ENCODE data around the gene MRPL28. TPM values are rescaled to one million over a fixed set of nuclear protein-coding genes. Genes with fewer than 3 reads are reported as not detected.

MRPL28 gene
- polyA plus RNA-seq, 1 of the 3 experiments (the other 2 are of a cell fraction), result 320 TPM

DNA sequence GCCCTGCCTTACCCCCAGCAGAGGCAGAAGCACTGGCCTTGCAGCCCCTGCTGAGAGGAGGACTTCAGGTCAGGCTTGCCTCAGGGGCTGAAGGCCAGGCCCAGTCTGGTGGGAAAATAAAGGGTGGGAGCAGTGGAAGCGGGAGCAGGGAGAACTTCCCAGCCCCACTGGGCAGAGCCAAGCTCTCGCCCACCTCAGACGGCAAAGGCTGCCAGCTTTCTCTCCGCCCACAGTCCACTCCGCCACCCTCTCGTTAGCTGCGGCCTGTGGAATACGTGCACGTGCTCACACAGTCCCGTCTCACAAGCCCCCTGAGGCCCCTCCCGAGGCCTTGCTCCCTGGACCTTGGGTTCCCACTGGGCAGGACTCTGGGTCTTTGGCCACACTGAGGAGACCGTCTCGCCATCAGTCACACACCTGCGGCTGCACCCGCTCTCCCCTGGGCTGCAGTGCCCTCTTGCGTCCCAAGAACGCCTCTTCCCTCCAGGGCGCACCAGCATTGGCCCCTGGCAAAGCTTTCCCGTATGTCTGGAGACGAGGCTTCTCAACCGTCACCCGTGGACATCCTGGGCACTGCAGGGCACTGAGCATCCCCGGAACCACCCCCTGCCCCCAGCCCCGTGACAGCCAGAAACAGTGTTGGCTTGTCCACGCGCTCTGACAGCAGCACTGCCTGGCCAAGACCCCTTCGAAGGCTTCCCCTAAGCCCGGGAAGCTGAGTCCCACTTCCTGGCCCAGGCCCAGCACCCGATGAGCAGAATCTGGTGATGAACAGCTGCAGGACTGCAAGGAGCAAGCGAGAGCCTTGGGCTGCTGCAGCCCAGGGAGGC, 8.3 kb downstream of the MRPL28 start:
- peaks cover 0 to 18% of the 10 kb centered on the region in 2 experiments; a peak in 1 of 4 replicates for H3K4me1 ChIP-seq (ENCODE audit: control insufficient read depth in 1 of 2, insufficient read depth in 2 of 2, low read depth in 1 of 2, low read length in 1 of 2)
- H3K36me3 ChIP-seq (replicated peaks in 1 of 2; ENCODE audit: control insufficient read depth in 1 of 2, insufficient read depth in 2 of 2, low read length in 1 of 2), result peaks cover 0 to under 1% of the 10 kb centered on the region in 2 experiments
- no peaks in the 10 kb centered on the region for H3K27me3 ChIP-seq (ENCODE audit: insufficient read depth)
- H3K79me2 ChIP-seq (ENCODE audit: insufficient read depth), result no peaks in the 10 kb centered on the region
- H3K9me3 ChIP-seq, result no peaks in the 10 kb centered on the region
- WGBS (ENCODE audit: low lambda C conversion rate), result 47% methylated on average over 18 of the region's 30 CpGs
- no peaks in the 10 kb centered on the region for H4K20me1 ChIP-seq (ENCODE audit: insufficient read depth)
- ChIA-PET POLR2A (interaction anchor here (1.0 kb wide), 1 partner anchor 9 kb away, joined by 3 read pairs; the partner anchor contains the start of gene AXIN1), CTCF (interaction anchor here (0.6 to 4.8 kb wide), 50 partner anchors 8 to 323 kb away, joined by 3 to 74 read pairs (median 5); partner anchors contain the start of genes ARHGDIG, AXIN1, FAM234A and HBM)
- no peak overlapping the region for H2AFZ ChIP-seq (ENCODE audit: low read depth)
- H3F3A ChIP-seq (replicated peaks; ENCODE audit: insufficient read depth), result peaks cover 8% of the 10 kb centered on the region
- no peak overlapping the region for H3K4me2 ChIP-seq
- H3K9me2 ChIP-seq, result no peaks in the 10 kb centered on the region
- no peak overlapping the region for H3K4me3 ChIP-seq (ENCODE audit: low read depth in 2 of 2, low read length in 1 of 2)
- no peak for TF ChIP-seq IRF3 (IDR thresholded peaks at IDR 0.05; ENCODE audit: low read depth, low read length)
- peak; percentile 93 for TF ChIP-seq RAD21 (IDR thresholded peaks at IDR 0.05; ENCODE audit: low read length)
- TF ChIP-seq, protein P1, sequence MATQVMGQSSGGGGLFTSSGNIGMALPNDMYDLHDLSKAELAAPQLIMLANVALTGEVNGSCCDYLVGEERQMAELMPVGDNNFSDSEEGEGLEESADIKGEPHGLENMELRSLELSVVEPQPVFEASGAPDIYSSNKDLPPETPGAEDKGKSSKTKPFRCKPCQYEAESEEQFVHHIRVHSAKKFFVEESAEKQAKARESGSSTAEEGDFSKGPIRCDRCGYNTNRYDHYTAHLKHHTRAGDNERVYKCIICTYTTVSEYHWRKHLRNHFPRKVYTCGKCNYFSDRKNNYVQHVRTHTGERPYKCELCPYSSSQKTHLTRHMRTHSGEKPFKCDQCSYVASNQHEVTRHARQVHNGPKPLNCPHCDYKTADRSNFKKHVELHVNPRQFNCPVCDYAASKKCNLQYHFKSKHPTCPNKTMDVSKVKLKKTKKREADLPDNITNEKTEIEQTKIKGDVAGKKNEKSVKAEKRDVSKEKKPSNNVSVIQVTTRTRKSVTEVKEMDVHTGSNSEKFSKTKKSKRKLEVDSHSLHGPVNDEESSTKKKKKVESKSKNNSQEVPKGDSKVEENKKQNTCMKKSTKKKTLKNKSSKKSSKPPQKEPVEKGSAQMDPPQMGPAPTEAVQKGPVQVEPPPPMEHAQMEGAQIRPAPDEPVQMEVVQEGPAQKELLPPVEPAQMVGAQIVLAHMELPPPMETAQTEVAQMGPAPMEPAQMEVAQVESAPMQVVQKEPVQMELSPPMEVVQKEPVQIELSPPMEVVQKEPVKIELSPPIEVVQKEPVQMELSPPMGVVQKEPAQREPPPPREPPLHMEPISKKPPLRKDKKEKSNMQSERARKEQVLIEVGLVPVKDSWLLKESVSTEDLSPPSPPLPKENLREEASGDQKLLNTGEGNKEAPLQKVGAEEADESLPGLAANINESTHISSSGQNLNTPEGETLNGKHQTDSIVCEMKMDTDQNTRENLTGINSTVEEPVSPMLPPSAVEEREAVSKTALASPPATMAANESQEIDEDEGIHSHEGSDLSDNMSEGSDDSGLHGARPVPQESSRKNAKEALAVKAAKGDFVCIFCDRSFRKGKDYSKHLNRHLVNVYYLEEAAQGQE (IDR thresholded peaks at IDR 0.05; ENCODE audit: low read depth, low read length), result no peak
- peak; percentile 69 for TF ChIP-seq CTCF (IDR thresholded peaks at IDR 0.05)
- TF ChIP-seq FOSL2 (IDR thresholded peaks at IDR 0.05; ENCODE audit: borderline replicate concordance, low read depth), result no peak
- peak; percentile 69 for TF ChIP-seq SMC3 (IDR thresholded peaks at IDR 0.05; ENCODE audit: low read depth, low read length)
- TF ChIP-seq, protein P2, sequence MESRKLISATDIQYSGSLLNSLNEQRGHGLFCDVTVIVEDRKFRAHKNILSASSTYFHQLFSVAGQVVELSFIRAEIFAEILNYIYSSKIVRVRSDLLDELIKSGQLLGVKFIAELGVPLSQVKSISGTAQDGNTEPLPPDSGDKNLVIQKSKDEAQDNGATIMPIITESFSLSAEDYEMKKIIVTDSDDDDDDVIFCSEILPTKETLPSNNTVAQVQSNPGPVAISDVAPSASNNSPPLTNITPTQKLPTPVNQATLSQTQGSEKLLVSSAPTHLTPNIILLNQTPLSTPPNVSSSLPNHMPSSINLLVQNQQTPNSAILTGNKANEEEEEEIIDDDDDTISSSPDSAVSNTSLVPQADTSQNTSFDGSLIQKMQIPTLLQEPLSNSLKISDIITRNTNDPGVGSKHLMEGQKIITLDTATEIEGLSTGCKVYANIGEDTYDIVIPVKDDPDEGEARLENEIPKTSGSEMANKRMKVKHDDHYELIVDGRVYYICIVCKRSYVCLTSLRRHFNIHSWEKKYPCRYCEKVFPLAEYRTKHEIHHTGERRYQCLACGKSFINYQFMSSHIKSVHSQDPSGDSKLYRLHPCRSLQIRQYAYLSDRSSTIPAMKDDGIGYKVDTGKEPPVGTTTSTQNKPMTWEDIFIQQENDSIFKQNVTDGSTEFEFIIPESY (IDR thresholded peaks at IDR 0.05; ENCODE audit: borderline replicate concordance, low read depth), result no peak
- peak; percentile 90 for DNase-seq
- H3K9ac ChIP-seq, result no peak overlapping the region
- H3K27ac ChIP-seq (ENCODE audit: low read depth in 2 of 2, low read length in 1 of 2), result no peak overlapping the region

All from SK-N-SH (cell line).